Neutrophil (primary cell): ENCODE data around the gene RENBP.

Experiments
- H3K27ac ChIP-seq: fragments of 200-600 bp; sonication (generic); 2 replicates; pipeline ENCODE4 v1.5.1; 2016; ENCODE audit warnings: mild to moderate bottlenecking, moderate library complexity
- H3K27me3 ChIP-seq: fragments of 200-600 bp; sonication (generic); 2 replicates; pipeline ENCODE4 v1.6.0; 2016; ENCODE audit warnings: mild to moderate bottlenecking
- H3K36me3 ChIP-seq: fragments of 200-600 bp; sonication (generic); 2 replicates; pipeline ENCODE4 v1.5.1; 2017
- H3K4me1 ChIP-seq, 2 experiments: fragments of 200-600 bp in 1 of 2; sonication (generic) in 1 of 2; 1 replicate in 1 of 2; 2 replicates in 1 of 2; pipeline versions ENCODE4 v1.5.1 to v1.6.1; 2013 to 2016; ENCODE audit warnings: low read depth in 1 of 2, low read length in 1 of 2, mild to moderate bottlenecking in 1 of 2, moderate library complexity in 1 of 2; ENCODE audit not compliant: control insufficient read depth in 1 of 2, insufficient read depth in 1 of 2
- H3K4me3 ChIP-seq, 2 experiments: fragments of 200-600 bp in 1 of 2; sonication (generic) in 1 of 2; 1 replicate in 1 of 2; 2 replicates in 1 of 2; pipeline ENCODE4 v1.5.1; 2013 to 2016; ENCODE audit warnings: low read depth in 1 of 2, low read length in 1 of 2, mild to moderate bottlenecking in 1 of 2, moderate library complexity in 1 of 2
- H3K9me3 ChIP-seq: fragments of 200-600 bp; sonication (generic); 2 replicates; pipeline ENCODE4 v1.5.1; 2016
- CTCF ChIP-seq: fragments of 200-600 bp; sonication (generic); IDR thresholded peaks from 2 replicates; pipeline ENCODE4 v1.5.1; 2016; ENCODE audit warnings: antibody characterized with exemption

Gene RENBP

GRCh38 chrX:153951683-153952372 lies 7.4 kb upstream of the RENBP start:
- no peak overlapping the region for H3K4me3 ChIP-seq
- H3K36me3 ChIP-seq, result peaks cover 31% of the 10 kb centered on the region
- H3K27ac ChIP-seq, result no peak overlapping the region
- H3K9me3 ChIP-seq, result no peaks in the 10 kb centered on the region
- no peaks in the 10 kb centered on the region for H3K27me3 ChIP-seq
- TF ChIP-seq CTCF, result no peak
- peaks cover 6 to 28% of the 10 kb centered on the region in 2 experiments for H3K4me1 ChIP-seq

- H3K36me3 ChIP-seq, result peaks cover 16% of the 10 kb centered on the region
Observed at GRCh38 chrX:153950127-153950526, 5.7 kb upstream of the RENBP start.

GRCh38 chrX:153948847-153949805 lies 4.7 kb upstream of the RENBP start:
- peaks cover 11 to 38% of the 10 kb centered on the region in 2 experiments for H3K4me1 ChIP-seq
- peak overlapping the region; percentile 70 for H3K27ac ChIP-seq
- no peak overlapping the region for H3K4me3 ChIP-seq
- peaks cover 9% of the 10 kb centered on the region for H3K36me3 ChIP-seq
- no peaks in the 10 kb centered on the region for H3K27me3 ChIP-seq
- TF ChIP-seq CTCF, result no peak
- H3K9me3 ChIP-seq, result no peaks in the 10 kb centered on the region

More at GRCh38 chrX:153950127-153950526, 5.7 kb upstream of the RENBP start:
- TF ChIP-seq CTCF, result no peak
- Histone ChIP-seq H3K4me1 (peaks cover 8 to 31% of the 10 kb centered on the region in 2 experiments), H3K27me3 (no peaks in the 10 kb centered on the region), H3K9me3 (no peaks in the 10 kb centered on the region), H3K27ac (no peak overlapping the region), H3K4me3 (no peak overlapping the region)

- peaks cover 18 to 47% of the 10 kb centered on the region in 2 experiments for H3K4me1 ChIP-seq
- peak overlapping the region; percentile 70 for H3K27ac ChIP-seq
- TF ChIP-seq CTCF, result no peak
Observed at GRCh38 chrX:153948002-153948466, 3.6 kb upstream of the RENBP start.

GRCh38 chrX:153947009-153947769 lies 2.7 kb upstream of the RENBP start:
- TF ChIP-seq CTCF, result peak; percentile 80
- Histone ChIP-seq H3K4me3 (no peak overlapping the region), H3K27ac (peak overlapping the region; percentile 70), H3K9me3 (no peaks in the 10 kb centered on the region), H3K4me1 (peaks cover 22 to 47% of the 10 kb centered on the region in 2 experiments), H3K36me3 (peaks cover 6% of the 10 kb centered on the region), H3K27me3 (no peaks in the 10 kb centered on the region)

More at GRCh38 chrX:153948002-153948466, 3.6 kb upstream of the RENBP start:
- no peaks in the 10 kb centered on the region for H3K27me3 ChIP-seq
- H3K9me3 ChIP-seq, result no peaks in the 10 kb centered on the region
- H3K36me3 ChIP-seq, result peaks cover 6% of the 10 kb centered on the region
- H3K4me3 ChIP-seq, result no peak overlapping the region
